Mucosa of descending colon (tissue), 3 donors: Measurements from ENCODE around the gene PTDSS2. TPM values are rescaled to one million over a fixed set of nuclear protein-coding genes. Genes with fewer than 3 reads are reported as not detected.
A peak's percentile ranks its signal among the peaks of the same experiment; 100 is the strongest.

ENCODE experiments used
- ATAC-seq: fragments of 200-7000 bp; cut with Tn5 transposase; one replicate; pipeline ENCODE4 v1.9.1; 2020; ENCODE audit warnings: mild to moderate bottlenecking, moderate library complexity
- DNase-seq, 3 donors: peaks; one replicate each; pipeline ENCODE4 v3.0.0-alpha.2; 2020
- H3K36me3 ChIP-seq: fragments of 200-600 bp; one replicate; pipeline ENCODE4 v1.8.0; 2021; ENCODE audit warnings: low read depth, mild to moderate bottlenecking
- H3K4me1 ChIP-seq: fragments of 200-600 bp; one replicate; pipeline ENCODE4 v1.8.0; 2021; ENCODE audit warnings: low read depth, mild to moderate bottlenecking
- H3K4me3 ChIP-seq: fragments of 200-600 bp; one replicate; pipeline ENCODE4 v1.8.0; 2021; ENCODE audit warnings: mild to moderate bottlenecking
- H3K9me3 ChIP-seq: fragments of 200-600 bp; one replicate; pipeline ENCODE4 v1.8.0; 2021; ENCODE audit warnings: mild to moderate bottlenecking
- CTCF ChIP-seq: fragments of 200-600 bp; IDR thresholded peaks from one replicate; pipeline ENCODE4 v1.8.0; 2022; ENCODE audit warnings: antibody characterized with exemption, mild to moderate bottlenecking
- intact Hi-C, 2 donors: fragments of 100-400 bp; cut with DNase I in 1 of 2; cut with micrococcal nuclease in 1 of 2; formaldehyde crosslinking; loops; one replicate each; pipeline versions ENCODE4 v1.11.0 to v1.11.1; 2022; cut with DNase I, micrococcal nuclease
- total RNA-seq, 3 donors: library from RNA; stranded (reverse); fragmentation: NEBNext Ultra II Directional in 2 of 3; extraction: Animal tissue kit (Norgen Biotek cat#: 25700) in 2 of 3; gene quantifications; one replicate each; pipeline versions ENCODE4 v1.2.1 to v1.2.4, GENCODE V29; 2021 to 2023
- donor health status: DM: no; HTN: no; CAD: no; lungs with moderate emphysema.
- donor health status: DM: no; HTN: no; CAD: no.
- donor health status: DM: no; HTN: yes; CAD: no.

Gene PTDSS2
- total RNA-seq, 3 donors from 2014 or later: 19.2 to 34.8 (median 27.3) TPM

- intact Hi-C loops: no loop called here
- DNase-seq (peak in 1 of 3 donors; percentile 44), ATAC-seq (no peak)
- Histone ChIP-seq H3K36me3 (peaks cover 17% of the 10 kb centered on the region), H3K9me3 (no peaks in the 10 kb centered on the region), H3K4me3 (no peak overlapping the region), H3K4me1 (peaks cover 17% of the 10 kb centered on the region)
- TF ChIP-seq CTCF: no peak
Measured at GRCh38 chr11:499201-500076, 49.4 kb downstream of the PTDSS2 start.

DNA sequence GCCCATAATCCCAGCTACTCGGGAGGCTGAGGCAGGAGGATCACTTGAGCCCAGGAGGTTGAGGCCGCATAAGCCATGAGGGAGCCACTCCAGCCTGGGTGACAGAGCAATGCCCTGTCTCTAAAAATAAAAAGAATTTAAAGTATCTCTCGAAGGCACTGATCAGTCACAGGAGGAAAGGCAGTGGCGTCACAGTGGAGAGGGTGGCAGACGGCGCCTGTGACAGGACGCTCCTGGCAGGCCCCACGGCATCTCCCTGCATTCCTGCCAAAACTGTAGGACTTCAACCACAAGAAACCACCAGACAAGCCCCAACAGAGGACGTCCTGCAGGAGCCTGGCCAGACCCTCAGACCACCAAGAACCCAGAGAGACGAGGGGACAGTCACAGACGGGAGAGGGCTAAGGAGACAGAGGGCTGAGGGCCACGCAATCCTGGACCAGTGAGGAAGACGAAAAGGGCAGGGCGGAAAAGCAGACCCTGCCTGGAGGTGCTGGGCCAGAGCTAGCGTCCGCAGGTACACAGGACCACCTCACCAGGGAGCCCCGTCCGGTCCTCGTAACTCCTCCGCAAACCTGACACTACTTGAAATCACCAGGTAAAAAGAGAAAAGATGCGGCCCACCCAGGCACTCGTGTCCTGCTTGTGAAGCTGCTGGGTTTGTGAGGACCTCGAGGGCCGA is 51.1 kb downstream of the PTDSS2 start:
- peaks cover 17% of the 10 kb centered on the region for H3K36me3 ChIP-seq
- no peak for ATAC-seq
- peaks cover 31% of the 10 kb centered on the region for H3K4me1 ChIP-seq
- no peak for TF ChIP-seq CTCF
- intact Hi-C loops: no loop called here
- H3K4me3 ChIP-seq: no peak overlapping the region
- H3K9me3 ChIP-seq: no peaks in the 10 kb centered on the region
- no peak for DNase-seq

GRCh38 chr11:501683-502287 is 51.7 kb downstream of the PTDSS2 start:
- DNase-seq (peak in 1 of 3 donors; percentile 23), ATAC-seq (no peak)
- Histone ChIP-seq H3K36me3 (peaks cover 17% of the 10 kb centered on the region), H3K9me3 (no peaks in the 10 kb centered on the region), H3K4me3 (no peak overlapping the region), H3K4me1 (peaks cover 31% of the 10 kb centered on the region)
- intact Hi-C loops: no loop called here
- TF ChIP-seq CTCF: no peak

DNA sequence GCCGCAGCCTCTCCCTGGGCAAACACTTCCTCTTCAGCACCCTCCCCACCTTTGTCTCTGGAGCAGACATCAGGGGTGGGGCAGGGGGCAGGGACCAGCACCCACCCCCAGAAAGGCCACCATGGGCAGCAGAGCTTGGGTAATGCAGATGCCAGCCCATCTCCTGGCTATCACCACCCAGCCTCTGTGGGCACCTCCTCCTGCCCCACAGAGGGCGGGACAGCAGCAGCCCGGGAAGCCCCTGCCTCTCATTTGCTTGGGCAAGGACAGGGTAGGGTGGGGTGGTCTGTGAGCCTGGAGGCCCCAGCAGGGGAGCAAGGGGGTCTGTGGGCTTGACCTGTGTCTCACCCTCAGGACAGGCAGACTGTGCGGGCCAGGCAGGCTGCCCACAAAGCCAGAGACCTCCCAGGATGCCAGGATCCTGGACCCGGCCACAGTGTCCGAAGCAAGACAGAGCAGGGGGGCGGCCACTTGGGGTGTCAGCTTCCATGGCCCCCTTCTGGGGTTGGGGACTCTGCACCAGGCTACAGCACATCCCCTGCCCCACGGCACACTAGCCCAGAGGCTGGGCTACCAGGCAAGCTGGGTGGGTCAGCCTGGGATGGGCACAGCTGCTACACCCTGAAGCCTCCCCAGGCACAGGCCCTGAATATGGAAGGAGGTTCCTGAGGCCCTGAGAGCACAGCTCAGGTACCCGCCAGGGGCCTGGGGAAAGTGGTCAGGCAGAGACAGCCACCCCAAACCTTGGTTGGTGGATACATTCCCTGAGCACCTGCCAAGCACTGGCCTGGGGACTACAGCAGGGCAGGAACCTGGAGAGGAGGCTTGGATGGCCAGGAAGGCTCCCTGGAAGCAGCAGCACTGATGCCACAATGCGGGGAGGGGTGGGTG is 52.5 kb downstream of the PTDSS2 start:
- DNase-seq (peak in 2 of 3 donors; percentile 36 to 55), ATAC-seq (no peak)
- intact Hi-C loops: no loop called here
- Histone ChIP-seq H3K4me1 (peaks cover 31% of the 10 kb centered on the region), H3K9me3 (no peaks in the 10 kb centered on the region), H3K36me3 (peaks cover 17% of the 10 kb centered on the region), H3K4me3 (no peak overlapping the region)
- no peak for TF ChIP-seq CTCF
